Body of pancreas (tissue), 4 donors: ENCODE data around the gene XDH. TPM values are rescaled to one million over a fixed set of nuclear protein-coding genes. Genes with fewer than 3 reads are reported as not detected.

Experiments
- ATAC-seq: fragments of 150-250 bp; one replicate; pipeline ENCODE4 v1.9.1; 2016
- DNase-seq, 4 donors: peaks; one replicate each; pipeline ENCODE4 v3.0.0-alpha.2; 2019
- H3K27ac ChIP-seq, 4 donors: fragments of 200-600 bp; sonication (generic); 1 replicate in 3 of 4; 2 replicates in 1 of 4; pipeline versions ENCODE4 v1.5.1 to v1.6.1; 2016 to 2019; ENCODE audit warnings: mild to moderate bottlenecking in 1 of 4, mixed read lengths in 1 of 4, moderate library complexity in 1 of 4
- H3K27me3 ChIP-seq, 2 donors: fragments of 200-600 bp; sonication (generic); one replicate each; pipeline ENCODE4 v1.6.0; 2016; ENCODE audit warnings: mild to moderate bottlenecking in 1 of 2
- H3K36me3 ChIP-seq, 2 donors: fragments of 200-600 bp; sonication (generic); replicated peaks in 1 of 2; 2 replicates each; pipeline ENCODE4 v1.5.1; 2016; ENCODE audit warnings: low read depth in 2 of 2; ENCODE audit not compliant: insufficient read depth in 1 of 2
- H3K4me1 ChIP-seq: fragments of 200-600 bp; sonication (generic); one replicate; pipeline ENCODE4 v1.6.0; 2016
- H3K4me3 ChIP-seq, 2 donors: fragments of 200-600 bp; sonication (generic); 1 replicate in 1 of 2; 2 replicates in 1 of 2; pipeline ENCODE4 v1.5.1; 2016 to 2019
- H3K9me3 ChIP-seq, 3 donors: fragments of 200-600 bp; sonication (generic); 1 replicate in 2 of 3; 2 replicates in 1 of 3; pipeline ENCODE4 v1.5.1; 2016
- CTCF ChIP-seq, 7 experiments: fragments of 450-650 bp in 4 of 7; fragments of 200-600 bp in 3 of 7; sonication (generic) in 3 of 7; IDR thresholded peaks; one replicate each; pipeline ENCODE4 v1.5.1; 2016 to 2019; ENCODE audit warnings: antibody characterized with exemption in 7 of 7
- POLR2A ChIP-seq, 3 donors: fragments of 450-650 bp; IDR thresholded peaks; one replicate each; pipeline ENCODE4 v1.6.1; 2016; ENCODE audit warnings: antibody characterized with exemption in 3 of 3, mild to moderate bottlenecking in 2 of 3
- WGBS, 2 donors: methylation state at CpG; one replicate each; pipeline ENCODE4 v1.1.5; 2017; 5-methylcytosine and 5-hydroxymethylcytosine counted together
- intact Hi-C: fragments of 100-400 bp; cut with DNase I; formaldehyde crosslinking; loops from one replicate; pipeline ENCODE4 v1.15.1; 2023
- total RNA-seq, 2 donors: library from RNA; depleted of rRNA; stranded (reverse); fragments of >200 nt; gene quantifications; one replicate each; pipeline ENCODE4 v1.1.0, GENCODE V29; 2016

XDH gene
- total RNA-seq, 2 donors from 2014 or later = 0.78 to 4.9 TPM

DNA sequence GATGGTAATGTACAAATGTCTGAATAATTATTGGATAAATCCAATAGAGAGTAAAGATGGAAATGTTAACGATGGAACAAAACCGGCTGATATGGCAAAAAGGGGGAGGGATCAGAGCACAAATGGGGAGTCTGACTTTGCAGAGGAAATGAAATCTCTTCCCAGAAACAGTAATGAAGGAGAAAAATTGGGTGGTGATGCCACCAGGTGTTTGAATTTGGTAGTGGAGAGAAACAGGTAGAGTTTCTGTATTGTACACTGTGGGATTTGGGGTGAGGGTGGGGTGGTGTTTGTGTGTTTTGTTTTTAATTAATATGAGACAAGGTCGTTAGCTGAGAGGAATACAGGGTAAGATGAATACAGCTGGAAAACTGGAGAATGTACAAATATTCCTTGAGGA is 20.4 kb upstream of the XDH start:
- Histone ChIP-seq H3K4me3 (no peak overlapping the region), H3K27me3 (no peaks in the 10 kb centered on the region), H3K36me3 (no peaks in the 10 kb centered on the region), H3K4me1 (no peaks in the 10 kb centered on the region), H3K9me3 (no peaks in the 10 kb centered on the region), H3K27ac (no peak overlapping the region)
- TF ChIP-seq CTCF (IDR thresholded peaks at IDR 0.05) (peak in 6 of 7 experiments; percentile 10 to 50 (median 23)), POLR2A (IDR thresholded peaks at IDR 0.05) (no peak)
- WGBS, 2 donors = 24 to 33% methylated on average over 3 of the region's 3 CpGs
- ATAC-seq = no peak
- DNase-seq = no peak
- intact Hi-C loops = no loop called here

DNA sequence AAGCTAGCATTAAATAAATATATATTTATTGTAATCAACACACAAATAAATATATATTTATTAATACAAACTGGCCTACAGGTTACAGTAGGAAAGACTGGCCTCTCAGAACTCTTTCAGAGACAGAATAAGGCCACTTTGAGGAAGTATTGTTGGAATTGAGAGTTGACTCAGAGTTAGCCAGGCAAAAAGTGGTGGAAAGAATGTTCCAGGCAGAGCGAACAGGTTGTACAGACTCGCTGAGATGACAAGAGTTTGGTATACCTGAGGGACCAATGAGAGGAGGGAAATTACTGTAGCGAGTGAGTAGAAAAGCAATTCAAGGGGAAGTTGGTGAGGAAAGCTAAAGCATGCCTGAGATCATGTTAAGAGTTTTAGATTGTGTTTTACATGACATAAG is 19.0 kb upstream of the XDH start:
- intact Hi-C loops = no loop called here
- no peak overlapping the region for H3K4me3 ChIP-seq
- H3K9me3 ChIP-seq = no peaks in the 10 kb centered on the region
- no peaks in the 10 kb centered on the region for H3K36me3 ChIP-seq
- H3K4me1 ChIP-seq = no peaks in the 10 kb centered on the region
- ATAC-seq (no peak), DNase-seq (no peak)
- WGBS, 2 donors = 87 to 92% methylated on average over 3 of the region's 3 CpGs
- no peaks in the 10 kb centered on the region for H3K27me3 ChIP-seq
- TF ChIP-seq POLR2A (IDR thresholded peaks at IDR 0.05) (no peak), CTCF (IDR thresholded peaks at IDR 0.05) (no peak)
- H3K27ac ChIP-seq = no peak overlapping the region

- no peak for DNase-seq
- Histone ChIP-seq H3K27ac (no peak overlapping the region), H3K9me3 (no peaks in the 10 kb centered on the region), H3K4me1 (no peaks in the 10 kb centered on the region), H3K27me3 (no peaks in the 10 kb centered on the region), H3K4me3 (no peak overlapping the region), H3K36me3 (no peaks in the 10 kb centered on the region)
- no peak for TF ChIP-seq CTCF (IDR thresholded peaks at IDR 0.05)
- intact Hi-C loops = no loop called here
- ATAC-seq = no peak
- WGBS, 2 donors = 80 to 91% methylated on average over 7 to 9 of the region's 9 CpGs
Observed at GRCh38 chr2:31430439-31431165, 16.1 kb upstream of the XDH start.

- no peak for TF ChIP-seq CTCF (IDR thresholded peaks at IDR 0.05)
- TF ChIP-seq POLR2A (IDR thresholded peaks at IDR 0.05) = no peak
- intact Hi-C loops = no loop called here
- 66 to 67% methylated on average over 5 of the region's 5 CpGs for WGBS, 2 donors
- Histone ChIP-seq H3K36me3 (no peaks in the 10 kb centered on the region), H3K27ac (no peak overlapping the region), H3K4me3 (no peak overlapping the region), H3K9me3 (no peaks in the 10 kb centered on the region), H3K4me1 (no peaks in the 10 kb centered on the region), H3K27me3 (no peaks in the 10 kb centered on the region)
- DNase-seq (peak in 3 of 4 donors; percentile 10 to 30 (median 12)), ATAC-seq (no peak)
Observed at GRCh38 chr2:31429759-31430438, 15.4 kb upstream of the XDH start.

- H3K36me3 ChIP-seq = no peaks in the 10 kb centered on the region
- TF ChIP-seq CTCF (IDR thresholded peaks at IDR 0.05) = no peak
- H3K27ac ChIP-seq = no peak overlapping the region
- no peaks in the 10 kb centered on the region for H3K9me3 ChIP-seq
- intact Hi-C loops = no loop called here
- no peaks in the 10 kb centered on the region for H3K4me1 ChIP-seq
- no peak for DNase-seq
- H3K4me3 ChIP-seq = no peak overlapping the region
- no peak for ATAC-seq
- no peaks in the 10 kb centered on the region for H3K27me3 ChIP-seq
Observed at GRCh38 chr2:31429040-31429439, 14.5 kb upstream of the XDH start.
